Caco-2 (cell line): ENCODE measurements around the gene LINS1. TPM values are rescaled to one million over a fixed set of nuclear protein-coding genes. Genes with fewer than 3 reads are reported as not detected.

Source experiments
- BruUV-seq: library from RNA; stranded (reverse); fragments of 400-500 nt; replicated peaks from 2 replicates; lab custom pipeline; 2021; lab: Mats Ljungman, UMichigan
- CTCF ChIA-PET: fragments of 300-600 bp; sonication (Branson Sonifier 250); formaldehyde crosslinking; loops from one replicate; lab custom pipeline; 2022; ENCODE audit warnings: antibody characterized with exemption; lab: Charles Lee
- POLR2A ChIA-PET: fragments of 300-600 bp; sonication (Branson Sonifier 250); formaldehyde crosslinking; loops from one replicate; lab custom pipeline; 2022; ENCODE audit warnings: antibody characterized with exemption; lab: Charles Lee
- DNase-seq, 2 experiments: peaks; one replicate each; pipeline versions ENCODE4 v3.0.0 to v3.0.0-alpha.2; 2020 to 2022
- H3K27me3 ChIP-seq: replicated peaks from 2 replicates; pipeline ENCODE4 v1.6.0; 2011; ENCODE audit warnings: low read length; ENCODE audit not compliant: control insufficient read depth, insufficient read depth
- H3K36me3 ChIP-seq: 2 replicates; pipeline ENCODE4 v1.5.1; 2011; ENCODE audit warnings: low read length; ENCODE audit not compliant: control insufficient read depth, insufficient read depth
- H3K4me1 ChIP-seq: fragments of 250-450 bp; sonication (Bioruptor Pico); 2 replicates; pipeline ENCODE4 v1.5.1; 2020; ENCODE audit warnings: mild to moderate bottlenecking
- H3K4me3 ChIP-seq: 2 replicates; pipeline ENCODE4 v1.5.1; 2011; ENCODE audit warnings: low read depth, mild to moderate bottlenecking, control low read depth, low read length
- H3K9me3 ChIP-seq: fragments of 250-450 bp; sonication (Bioruptor Pico); 2 replicates; pipeline ENCODE4 v1.5.1; 2020; ENCODE audit warnings: mild to moderate bottlenecking, moderate library complexity
- H3K27ac Mint-ChIP-seq: one replicate; pipeline ENCODE4 v1.8.0; 2022; ENCODE audit warnings: mixed read lengths; ENCODE audit not compliant: unreplicated experiment
- H3K27me3 Mint-ChIP-seq: one replicate; pipeline ENCODE4 v1.8.0; 2022; ENCODE audit warnings: mixed read lengths; ENCODE audit not compliant: insufficient read depth, unreplicated experiment
- H3K36me3 Mint-ChIP-seq: one replicate; pipeline ENCODE4 v1.8.0; 2022; ENCODE audit warnings: mild to moderate bottlenecking, mixed read lengths; ENCODE audit not compliant: insufficient read depth, unreplicated experiment
- H3K4me1 Mint-ChIP-seq: one replicate; pipeline ENCODE4 v1.8.0; 2022; ENCODE audit warnings: low read depth, mixed read lengths; ENCODE audit not compliant: unreplicated experiment
- H3K4me3 Mint-ChIP-seq: one replicate; pipeline ENCODE4 v1.8.0; 2022; ENCODE audit warnings: mild to moderate bottlenecking, moderate library complexity, mixed read lengths; ENCODE audit not compliant: unreplicated experiment
- H3K9me3 Mint-ChIP-seq: one replicate; pipeline ENCODE4 v1.8.0; 2022; ENCODE audit warnings: mixed read lengths; ENCODE audit not compliant: unreplicated experiment
- intact Hi-C: fragments of 100-400 bp; cut with micrococcal nuclease; formaldehyde crosslinking; loops from one replicate; pipeline ENCODE4 v1.10.0; 2022; ENCODE audit not compliant: unreplicated experiment
- total RNA-seq: library from RNA; stranded (reverse); gene quantifications from 2 replicates; pipeline ENCODE4 v1.2.3, GENCODE V29; 2022
- TF ChIP-seq, protein P1 (sequence below), 2 experiments: fragments of 200-600 bp in 1 of 2; IDR thresholded peaks; 1 replicate in 1 of 2; 2 replicates in 1 of 2; pipeline versions ENCODE4 v1.5.1 to v1.8.0; 2011 to 2022; ENCODE audit warnings: antibody characterized with exemption in 1 of 2, control low read depth in 1 of 2, inconsistent platforms in 1 of 2, low read depth in 1 of 2, low read length in 1 of 2, mild to moderate bottlenecking in 1 of 2, moderate library complexity in 1 of 2; ENCODE audit not compliant: insufficient read depth in 1 of 2, severe bottlenecking in 1 of 2, unreplicated experiment in 1 of 2

Gene LINS1
- total RNA-seq, 1 experiment from 2014 or later, result 11.0 TPM

DNA sequence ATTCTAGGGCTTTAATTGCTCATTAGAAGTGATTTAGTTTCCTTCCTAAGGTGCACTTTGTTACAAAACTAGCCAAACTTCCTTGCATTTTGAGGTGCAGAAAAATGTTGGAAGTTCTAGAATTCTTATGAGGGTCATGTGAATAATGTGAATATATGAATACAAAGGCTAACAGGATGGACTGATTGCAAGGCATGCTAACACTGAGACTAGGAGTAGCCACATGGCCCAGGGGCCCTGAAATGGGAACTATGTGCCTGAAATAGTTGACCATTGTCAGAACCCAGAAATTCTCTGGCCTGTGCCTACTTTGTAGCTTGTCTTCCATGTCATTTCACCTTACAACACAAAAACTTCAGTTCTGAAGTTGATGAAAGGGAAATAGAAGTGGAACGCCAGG lies 11.2 kb upstream of the LINS1 start:
- Mint-ChIP-seq H3K27me3 (no peaks in the 10 kb centered on the region), H3K4me1 (no peaks in the 10 kb centered on the region), H3K27ac (no peak overlapping the region), H3K4me3 (no peak overlapping the region), H3K9me3 (no peaks in the 10 kb centered on the region), H3K36me3 (peaks cover 32% of the 10 kb centered on the region)
- H3K9me3 ChIP-seq, result no peaks in the 10 kb centered on the region
- no peaks in the 10 kb centered on the region for H3K27me3 ChIP-seq
- TF ChIP-seq, protein P1, sequence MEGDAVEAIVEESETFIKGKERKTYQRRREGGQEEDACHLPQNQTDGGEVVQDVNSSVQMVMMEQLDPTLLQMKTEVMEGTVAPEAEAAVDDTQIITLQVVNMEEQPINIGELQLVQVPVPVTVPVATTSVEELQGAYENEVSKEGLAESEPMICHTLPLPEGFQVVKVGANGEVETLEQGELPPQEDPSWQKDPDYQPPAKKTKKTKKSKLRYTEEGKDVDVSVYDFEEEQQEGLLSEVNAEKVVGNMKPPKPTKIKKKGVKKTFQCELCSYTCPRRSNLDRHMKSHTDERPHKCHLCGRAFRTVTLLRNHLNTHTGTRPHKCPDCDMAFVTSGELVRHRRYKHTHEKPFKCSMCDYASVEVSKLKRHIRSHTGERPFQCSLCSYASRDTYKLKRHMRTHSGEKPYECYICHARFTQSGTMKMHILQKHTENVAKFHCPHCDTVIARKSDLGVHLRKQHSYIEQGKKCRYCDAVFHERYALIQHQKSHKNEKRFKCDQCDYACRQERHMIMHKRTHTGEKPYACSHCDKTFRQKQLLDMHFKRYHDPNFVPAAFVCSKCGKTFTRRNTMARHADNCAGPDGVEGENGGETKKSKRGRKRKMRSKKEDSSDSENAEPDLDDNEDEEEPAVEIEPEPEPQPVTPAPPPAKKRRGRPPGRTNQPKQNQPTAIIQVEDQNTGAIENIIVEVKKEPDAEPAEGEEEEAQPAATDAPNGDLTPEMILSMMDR (IDR thresholded peaks at IDR 0.05; ENCODE audit: insufficient read depth in 1 of 2, low read depth in 1 of 2, low read length in 1 of 2, severe bottlenecking in 1 of 2, unreplicated experiment in 1 of 2), result no peak
- POLR2A ChIA-PET, result no interaction called here
- no TSS peak for BruUV-seq
- no peaks in the 10 kb centered on the region for H3K4me1 ChIP-seq
- intact Hi-C loops, result no loop called here
- no peak overlapping the region for H3K4me3 ChIP-seq
- no peak for DNase-seq
- CTCF ChIA-PET, result no interaction called here
- no peaks in the 10 kb centered on the region for H3K36me3 ChIP-seq

DNA sequence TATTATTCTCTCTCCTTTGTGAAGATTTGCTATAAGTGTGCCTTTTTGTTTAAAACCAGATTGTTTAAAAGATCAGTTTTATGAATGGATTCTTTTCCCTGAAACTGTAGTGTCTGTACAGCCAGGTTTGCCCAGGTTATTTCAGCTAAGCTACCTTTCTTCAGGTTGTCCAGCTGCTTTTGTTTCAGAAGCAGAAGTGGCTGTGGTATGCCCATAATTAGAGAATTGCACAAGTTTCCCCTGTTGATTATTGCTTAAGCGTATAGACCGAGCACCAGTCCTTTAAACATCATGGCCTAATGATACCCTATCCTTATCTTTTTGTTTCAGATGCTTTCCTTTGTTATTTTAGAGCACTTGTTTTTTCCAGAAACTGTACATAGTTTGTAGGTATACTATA lies 10.6 kb upstream of the LINS1 start:
- Mint-ChIP-seq H3K27ac (no peak overlapping the region), H3K4me1 (no peaks in the 10 kb centered on the region), H3K4me3 (no peak overlapping the region), H3K9me3 (no peaks in the 10 kb centered on the region), H3K27me3 (no peaks in the 10 kb centered on the region), H3K36me3 (peaks cover 35% of the 10 kb centered on the region)
- BruUV-seq, result no TSS peak
- TF ChIP-seq, protein P1 (IDR thresholded peaks at IDR 0.05; ENCODE audit: insufficient read depth in 1 of 2, low read depth in 1 of 2, low read length in 1 of 2, severe bottlenecking in 1 of 2, unreplicated experiment in 1 of 2), result no peak
- H3K9me3 ChIP-seq, result no peaks in the 10 kb centered on the region
- intact Hi-C loops, result no loop called here
- no peaks in the 10 kb centered on the region for H3K27me3 ChIP-seq
- H3K4me1 ChIP-seq, result no peaks in the 10 kb centered on the region
- no peak overlapping the region for H3K4me3 ChIP-seq
- no peak for DNase-seq
- ChIA-PET CTCF (no interaction called here), POLR2A (no interaction called here)
- no peaks in the 10 kb centered on the region for H3K36me3 ChIP-seq

DNA sequence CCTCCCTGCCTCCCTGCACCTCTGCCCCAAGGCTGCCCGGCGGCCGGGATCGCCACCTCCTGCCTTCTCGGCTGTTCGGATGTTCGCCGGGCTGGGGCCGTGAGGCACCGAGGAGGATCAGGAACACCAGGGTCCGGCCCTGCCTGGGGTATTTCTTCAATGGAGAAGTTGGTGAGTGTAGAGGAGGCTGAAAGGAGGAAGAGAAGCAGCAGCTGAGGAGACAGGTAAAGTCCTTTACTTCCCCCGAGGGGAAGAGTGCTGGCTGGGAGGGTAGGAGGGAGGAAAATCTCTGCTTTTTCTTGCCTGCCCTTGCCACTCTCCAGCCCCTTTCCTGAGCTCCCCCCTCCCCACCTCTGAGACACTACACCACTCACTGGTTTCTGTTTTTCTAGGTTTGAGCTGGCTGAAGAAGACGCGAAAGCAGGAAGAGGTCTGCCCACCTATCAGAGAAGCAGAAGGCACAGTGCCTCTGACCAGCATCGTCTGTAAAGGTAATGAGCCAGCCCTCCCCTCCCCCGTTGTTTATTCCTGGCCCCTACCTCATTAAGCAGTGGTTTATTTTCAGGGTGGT lies 924 bp upstream of the LINS1 start:
- peak; percentile 35 to 68 for DNase-seq
- Histone ChIP-seq H3K36me3 (no peaks in the 10 kb centered on the region), H3K27me3 (no peaks in the 10 kb centered on the region), H3K9me3 (no peaks in the 10 kb centered on the region), H3K4me1 (peaks cover 9% of the 10 kb centered on the region; the same call in 1 of the 2 replicates), H3K4me3 (peak overlapping the region; percentile 92)
- TF ChIP-seq, protein P1 (IDR thresholded peaks at IDR 0.05; ENCODE audit: insufficient read depth in 1 of 2, low read depth in 1 of 2, low read length in 1 of 2, severe bottlenecking in 1 of 2, unreplicated experiment in 1 of 2), result no peak
- CTCF ChIA-PET, result interaction anchor here (0.6 to 1.8 kb wide), 4 partner anchors 253 to 1650 kb away, joined by 3 to 11 read pairs (median 3); no protein-coding TSS in a partner anchor
- no peaks in the 10 kb centered on the region for H3K27me3 Mint-ChIP-seq
- H3K36me3 Mint-ChIP-seq, result peaks cover 16% of the 10 kb centered on the region
- H3K4me3 Mint-ChIP-seq, result no peak overlapping the region
- intact Hi-C loops, result no loop called here
- no peaks in the 10 kb centered on the region for H3K4me1 Mint-ChIP-seq
- no peak overlapping the region for H3K27ac Mint-ChIP-seq
- BruUV-seq, result no TSS peak
- POLR2A ChIA-PET, result interaction anchor here (1.0 kb wide), 1 partner anchor 56 kb away, joined by 4 read pairs; no protein-coding TSS in a partner anchor
- no peaks in the 10 kb centered on the region for H3K9me3 Mint-ChIP-seq
